GM06990 (cell line): ENCODE data around the gene PNPLA7.
"Not testable (repeated sequence)": the region's sequence is repeated elsewhere in the genome, so short reads cannot be mapped to it uniquely, and the experiment has no call there.

ENCODE experiments used
- DNase-seq: peaks from one replicate; pipeline ENCODE4 v3.0.0-alpha.2; 2011; ENCODE audit not compliant: insufficient read length; ENCODE audit errors: extremely low read depth
- H3K27me3 ChIP-seq: replicated peaks from 2 replicates; pipeline ENCODE4 v1.6.0; 2011; ENCODE audit warnings: low read length; ENCODE audit not compliant: control insufficient read depth, insufficient read depth
- H3K36me3 ChIP-seq: 2 replicates; pipeline ENCODE4 v1.5.1; 2011; ENCODE audit warnings: low read length; ENCODE audit not compliant: control insufficient read depth, insufficient read depth
- H3K4me3 ChIP-seq: replicated peaks from 2 replicates; pipeline ENCODE4 v1.5.1; 2011; ENCODE audit warnings: low read depth, mild to moderate bottlenecking, control low read depth, low read length
- TF ChIP-seq, protein P1 (sequence below): IDR thresholded peaks from 2 replicates; pipeline ENCODE4 v1.5.1; 2011; ENCODE audit warnings: low read length, control low read depth, mild to moderate bottlenecking, inconsistent platforms; ENCODE audit not compliant: insufficient read depth, poor library complexity, severe bottlenecking

The PNPLA7 gene

DNA sequence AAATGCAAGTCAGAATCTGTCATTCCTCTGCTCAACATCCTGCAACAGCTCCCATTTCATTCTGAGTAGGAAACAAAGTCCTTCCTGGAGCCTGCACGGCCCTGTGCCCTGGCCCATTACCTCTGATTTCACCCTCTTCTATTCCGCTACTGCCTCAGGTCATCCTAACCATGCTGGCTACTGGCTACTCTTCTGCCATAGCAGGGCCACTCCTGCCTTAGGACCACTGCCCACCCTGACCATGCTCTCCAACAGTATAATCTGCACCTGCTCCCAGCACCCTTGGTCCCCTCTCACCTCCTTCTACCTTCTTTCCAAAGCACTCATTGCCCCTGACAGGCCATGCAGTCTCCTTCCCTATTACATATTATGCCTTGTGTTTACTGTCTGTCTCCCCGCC lies 20.4 kb upstream of the PNPLA7 start:
- no peak for DNase-seq
- H3K4me3 ChIP-seq = no peak overlapping the region
- H3K27me3 ChIP-seq = no peaks in the 10 kb centered on the region
- peaks cover 23% of the 10 kb centered on the region for H3K36me3 ChIP-seq
- TF ChIP-seq, protein P1, sequence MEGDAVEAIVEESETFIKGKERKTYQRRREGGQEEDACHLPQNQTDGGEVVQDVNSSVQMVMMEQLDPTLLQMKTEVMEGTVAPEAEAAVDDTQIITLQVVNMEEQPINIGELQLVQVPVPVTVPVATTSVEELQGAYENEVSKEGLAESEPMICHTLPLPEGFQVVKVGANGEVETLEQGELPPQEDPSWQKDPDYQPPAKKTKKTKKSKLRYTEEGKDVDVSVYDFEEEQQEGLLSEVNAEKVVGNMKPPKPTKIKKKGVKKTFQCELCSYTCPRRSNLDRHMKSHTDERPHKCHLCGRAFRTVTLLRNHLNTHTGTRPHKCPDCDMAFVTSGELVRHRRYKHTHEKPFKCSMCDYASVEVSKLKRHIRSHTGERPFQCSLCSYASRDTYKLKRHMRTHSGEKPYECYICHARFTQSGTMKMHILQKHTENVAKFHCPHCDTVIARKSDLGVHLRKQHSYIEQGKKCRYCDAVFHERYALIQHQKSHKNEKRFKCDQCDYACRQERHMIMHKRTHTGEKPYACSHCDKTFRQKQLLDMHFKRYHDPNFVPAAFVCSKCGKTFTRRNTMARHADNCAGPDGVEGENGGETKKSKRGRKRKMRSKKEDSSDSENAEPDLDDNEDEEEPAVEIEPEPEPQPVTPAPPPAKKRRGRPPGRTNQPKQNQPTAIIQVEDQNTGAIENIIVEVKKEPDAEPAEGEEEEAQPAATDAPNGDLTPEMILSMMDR = no peak

DNA sequence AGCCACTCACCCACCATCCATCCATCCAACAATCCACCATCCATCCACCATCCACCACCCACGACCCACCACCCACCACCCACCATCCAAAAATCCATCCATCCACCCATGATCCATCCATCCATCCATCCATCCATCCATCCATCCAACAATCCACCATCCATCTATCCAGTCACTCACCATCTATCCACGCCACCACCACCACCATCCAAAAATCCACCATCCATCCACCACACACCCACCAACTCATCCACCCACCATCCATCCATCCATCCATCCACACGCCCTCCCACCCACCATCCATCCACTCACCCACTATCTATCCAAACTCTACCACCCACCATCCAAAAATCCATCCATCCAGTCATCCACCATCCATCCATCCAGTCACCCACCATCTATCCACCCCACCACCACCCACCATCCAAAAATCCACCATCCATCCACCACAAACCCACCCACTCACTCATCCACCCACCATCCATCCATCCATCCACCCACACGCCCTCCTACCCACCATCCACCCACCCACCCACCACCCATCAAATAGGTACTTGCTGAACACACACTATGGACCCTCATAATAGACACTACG lies 19.5 kb upstream of the PNPLA7 start:
- H3K4me3 ChIP-seq = no peak overlapping the region
- H3K27me3 ChIP-seq = no peaks in the 10 kb centered on the region
- DNase-seq = no peak
- TF ChIP-seq, protein P1 = no peak
- peaks cover 19% of the 10 kb centered on the region for H3K36me3 ChIP-seq

DNA sequence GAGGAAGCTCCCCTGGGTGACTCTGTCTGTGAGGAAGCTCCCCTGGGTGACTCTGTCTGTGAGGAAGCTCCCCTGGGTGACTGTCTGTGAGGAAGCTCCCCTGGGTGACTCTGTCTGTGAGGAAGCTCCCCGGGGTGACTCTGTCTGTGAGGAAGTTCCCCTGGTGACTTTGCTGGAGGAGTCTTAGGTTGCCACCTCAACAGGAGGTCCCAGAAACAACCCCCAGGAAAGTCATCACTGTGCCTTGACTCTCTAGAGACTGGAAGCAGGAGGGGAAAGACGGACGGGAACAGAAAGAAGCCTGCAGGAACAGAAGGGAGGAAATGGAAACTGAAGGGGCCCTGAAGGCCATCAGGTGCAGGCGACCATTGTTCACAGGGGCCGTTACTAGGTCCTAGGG lies 18.2 kb upstream of the PNPLA7 start:
- not testable (repeated sequence) for DNase-seq, H3K27me3 ChIP-seq, H3K4me3 ChIP-seq
- peaks cover 18% of the 10 kb centered on the region for H3K36me3 ChIP-seq

DNA sequence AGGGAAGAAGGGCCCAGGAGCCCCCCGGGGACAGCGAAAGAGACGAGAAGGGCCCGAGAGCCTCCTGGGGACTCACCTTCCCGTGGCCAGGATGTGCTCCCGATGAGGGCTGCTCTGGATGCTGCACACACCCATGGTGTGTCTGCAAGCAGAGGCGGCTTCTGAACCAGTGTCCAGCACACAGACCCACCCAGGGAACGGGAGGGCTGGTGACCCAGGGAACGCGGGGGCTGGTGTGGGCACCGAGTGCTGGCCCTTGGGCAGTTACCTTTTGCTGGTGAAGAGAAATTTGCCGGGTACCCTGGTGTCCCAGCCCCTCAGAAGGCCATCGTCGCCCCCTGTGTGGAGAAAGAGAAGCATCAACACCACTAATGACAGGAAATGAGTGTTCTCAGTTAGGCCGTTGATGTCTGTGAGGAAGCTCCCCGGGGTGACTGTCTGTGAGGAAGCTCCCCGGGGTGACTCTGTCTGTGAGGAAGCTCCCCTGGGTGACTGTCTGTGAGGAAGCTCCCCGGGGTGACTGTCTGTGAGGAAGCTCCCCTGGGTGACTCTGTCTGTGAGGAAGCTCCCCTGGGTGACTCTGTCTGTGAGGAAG lies 14.7 kb upstream of the PNPLA7 start:
- TF ChIP-seq, protein P1 = no peak
- Histone ChIP-seq H3K4me3 (no peak overlapping the region), H3K36me3 (peaks cover 6% of the 10 kb centered on the region), H3K27me3 (no peaks in the 10 kb centered on the region)
- DNase-seq = no peak

DNA sequence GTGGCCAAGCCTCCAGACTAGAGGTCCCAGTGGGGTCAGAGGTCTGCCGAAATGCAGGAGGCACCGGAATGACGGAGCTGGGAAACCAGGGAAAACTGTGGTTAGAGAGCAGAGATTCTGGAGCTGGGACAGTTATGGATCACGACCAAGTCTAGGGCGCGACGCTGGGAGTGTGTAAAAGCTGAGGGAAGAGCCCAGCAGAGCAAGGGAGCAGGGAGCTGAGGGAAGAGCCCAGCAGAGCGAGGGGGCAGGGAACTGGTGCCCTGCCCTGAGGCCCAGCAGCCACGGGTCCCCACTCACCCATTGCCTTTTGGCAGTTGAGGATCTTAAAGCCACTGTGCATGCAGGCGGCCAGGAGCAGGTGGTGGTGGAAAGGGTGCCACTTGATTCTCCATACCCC lies 13.9 kb upstream of the PNPLA7 start:
- Histone ChIP-seq H3K27me3 (no peaks in the 10 kb centered on the region), H3K36me3 (peaks cover 6% of the 10 kb centered on the region), H3K4me3 (no peak overlapping the region)
- TF ChIP-seq, protein P1 = no peak
- DNase-seq = no peak

DNA sequence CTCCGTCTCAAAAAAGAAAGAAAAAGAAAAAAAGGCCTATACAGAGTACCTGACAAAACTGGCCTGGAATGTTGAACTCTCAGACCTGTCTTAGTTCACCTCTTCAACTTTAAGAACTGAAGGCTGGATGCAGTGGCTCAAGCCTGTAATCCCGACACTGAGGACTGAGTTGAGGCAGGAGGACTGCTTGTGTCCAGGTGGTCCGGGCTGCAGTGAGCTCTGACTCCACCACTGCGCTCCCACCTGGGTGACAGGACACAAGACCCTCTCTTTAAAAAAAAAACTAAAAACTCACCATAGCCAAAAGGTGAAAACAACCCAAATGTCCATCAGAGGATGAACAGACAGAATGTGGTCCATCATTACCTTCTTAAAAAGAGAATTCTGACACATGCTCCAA lies 7.9 kb upstream of the PNPLA7 start:
- Histone ChIP-seq H3K36me3 (peaks cover 15% of the 10 kb centered on the region), H3K27me3 (no peaks in the 10 kb centered on the region), H3K4me3 (no peak overlapping the region)
- TF ChIP-seq, protein P1 = no peak
- DNase-seq = no peak
